GM18867 (cell line): Measurements from ENCODE around the gene TNNT1.
"Not testable (repeated sequence)": the region's sequence is repeated elsewhere in the genome, so short reads cannot be mapped to it uniquely, and the experiment has no call there.

Experiments used
- ATAC-seq: cut with Tn5 transposase; IDR thresholded peaks from one replicate; pipeline ENCODE4 v1.9.1; 2021; ENCODE audit warnings: mild to moderate bottlenecking, moderate library complexity; ENCODE audit not compliant: unreplicated experiment

TNNT1 gene

DNA sequence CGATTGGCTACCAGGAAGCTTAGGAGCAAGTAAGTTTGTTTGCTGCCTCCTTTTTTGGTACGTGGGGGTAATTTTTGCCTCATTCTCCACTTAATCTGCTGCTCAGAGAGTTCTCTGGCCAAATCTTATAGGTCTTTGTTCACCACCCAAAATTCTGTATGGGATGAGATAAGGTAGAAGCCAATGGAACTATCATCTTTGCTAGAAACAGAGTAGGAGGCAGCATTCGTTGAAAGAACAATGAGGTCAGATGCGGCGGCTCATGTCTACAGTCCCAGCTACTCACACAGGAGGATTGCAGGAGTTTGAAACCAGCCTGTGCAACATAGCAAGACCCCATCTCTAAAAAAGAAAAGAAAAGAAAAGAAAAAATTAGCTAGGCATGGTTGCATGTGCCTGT is 22.4 kb upstream of the TNNT1 start:
- no peak for ATAC-seq

DNA sequence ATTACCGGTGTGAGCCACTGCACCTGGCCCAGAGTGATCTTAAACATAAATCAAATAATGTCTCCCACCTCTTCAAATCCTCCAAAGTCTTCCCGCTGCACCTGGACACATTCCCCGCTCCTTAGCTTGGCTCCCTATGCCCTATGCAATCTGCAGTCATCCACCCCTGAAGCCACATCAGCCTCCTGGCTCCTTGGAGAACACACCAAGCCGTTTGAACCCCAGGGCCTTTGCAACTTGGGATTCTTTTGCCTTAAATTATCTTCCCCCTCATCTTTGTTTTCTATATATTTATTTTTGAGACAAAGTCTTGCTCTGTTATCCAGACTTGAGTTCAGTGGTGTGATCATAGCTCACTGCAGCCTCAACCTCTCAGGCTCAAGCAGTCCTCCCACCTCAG is 20.1 kb upstream of the TNNT1 start:
- no peak for ATAC-seq

DNA sequence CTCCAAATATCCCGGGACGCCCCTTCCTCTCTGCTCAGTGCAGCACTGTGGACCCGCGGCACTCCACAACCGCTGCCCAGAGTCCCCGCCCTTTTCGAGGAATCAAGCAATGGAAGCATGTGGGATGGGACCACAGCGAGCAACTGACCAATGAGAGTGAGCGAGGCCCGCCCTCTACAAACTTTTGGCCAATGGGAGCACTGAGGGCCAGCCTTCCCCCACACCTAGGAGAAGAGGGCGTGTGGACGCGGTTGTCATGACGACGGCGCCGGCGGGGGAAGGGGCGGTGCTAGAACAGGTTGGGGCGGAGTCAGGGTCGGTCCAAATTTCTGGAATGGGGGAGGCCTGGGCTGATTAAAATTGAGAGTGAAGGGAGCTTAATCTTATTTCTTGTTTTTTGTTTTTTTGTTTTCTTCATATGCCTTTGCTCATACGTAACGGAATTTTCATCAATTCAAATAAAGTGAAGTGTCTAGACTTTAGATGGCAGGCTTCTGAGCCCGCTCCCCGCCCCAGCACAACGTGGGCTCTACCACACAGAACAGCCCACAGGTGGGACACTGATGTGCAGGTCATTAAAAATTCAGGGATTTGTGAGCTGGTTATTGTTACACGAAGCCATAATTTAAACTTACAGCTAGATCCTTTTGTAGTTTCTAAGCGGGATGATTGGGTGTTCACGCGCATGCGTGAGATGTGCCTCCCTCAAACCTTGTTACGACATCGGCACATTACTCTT is 17.7 kb upstream of the TNNT1 start, which contains the start of gene DNAAF3:
Gene DNAAF3 (minus strand): TSS at position 84 of the 739 bp plus-strand sequence. CDS start 200 bp downstream, outside the sequence.
- ATAC-seq: peak; percentile 82

DNA sequence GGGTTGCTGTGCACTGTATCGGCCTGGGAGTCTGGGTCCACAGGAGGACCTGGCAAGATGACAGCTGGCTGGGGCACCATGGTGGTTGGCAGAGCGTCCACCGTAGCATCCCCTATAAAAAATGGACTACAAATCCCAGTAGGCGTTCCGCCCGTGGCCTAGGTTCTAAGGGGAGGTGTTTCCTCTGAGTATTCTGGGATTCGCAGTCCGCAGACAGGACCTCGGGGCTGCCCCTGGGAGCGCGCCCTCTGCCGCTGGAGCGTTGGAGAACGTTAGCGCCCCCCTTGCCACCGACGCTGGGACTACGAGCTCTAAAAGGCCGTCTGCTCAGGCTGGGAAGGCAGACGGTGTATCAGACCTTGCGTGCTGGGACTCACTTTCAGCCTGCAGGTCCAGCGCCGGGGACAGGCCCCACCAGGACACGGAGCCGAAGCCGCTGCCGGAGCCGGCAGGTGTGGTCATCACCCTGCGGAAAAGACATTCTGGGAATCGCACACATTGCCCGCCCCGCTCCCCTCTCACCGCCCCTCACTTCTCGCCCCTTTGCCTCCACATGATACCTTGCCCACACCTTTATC is 17.0 kb upstream of the TNNT1 start:
- ATAC-seq: no peak

DNA sequence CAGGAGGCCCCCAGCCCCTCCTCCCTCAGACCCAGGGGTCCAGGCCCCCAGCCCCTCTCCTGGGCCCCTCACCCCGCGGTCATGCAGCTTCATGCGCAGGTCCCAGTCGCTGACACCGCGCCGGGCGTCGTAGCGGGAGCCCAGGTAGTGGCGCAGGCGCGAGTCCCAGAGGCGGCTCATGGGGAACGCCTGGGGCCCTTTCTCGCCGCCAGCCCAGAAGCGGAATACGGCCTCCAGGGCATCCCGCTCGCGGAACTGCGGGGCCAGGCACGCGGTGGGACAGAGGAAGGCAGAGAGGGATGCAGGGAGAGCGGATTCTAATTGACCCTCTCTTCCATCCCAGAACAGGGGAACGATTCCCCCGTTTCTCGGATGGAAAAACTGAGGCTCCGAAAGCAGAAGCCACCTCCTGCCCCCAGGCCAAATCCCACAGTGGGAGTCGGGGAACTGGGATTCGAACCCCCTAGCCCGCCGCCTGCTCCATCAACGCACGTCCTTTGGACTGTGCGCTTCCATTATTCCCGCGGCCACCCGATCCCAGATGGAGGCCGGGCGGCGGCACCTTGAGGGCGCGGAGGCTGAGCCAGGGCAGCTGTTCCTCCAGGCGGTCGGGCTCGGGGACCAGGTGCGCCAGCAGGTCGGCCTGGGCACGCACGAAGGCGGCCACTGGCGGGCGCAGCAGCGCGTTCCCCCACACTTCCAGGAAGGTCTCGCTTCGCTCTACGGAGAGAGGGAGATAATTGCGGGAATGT is 12.7 kb upstream of the TNNT1 start:
- no peak for ATAC-seq

DNA sequence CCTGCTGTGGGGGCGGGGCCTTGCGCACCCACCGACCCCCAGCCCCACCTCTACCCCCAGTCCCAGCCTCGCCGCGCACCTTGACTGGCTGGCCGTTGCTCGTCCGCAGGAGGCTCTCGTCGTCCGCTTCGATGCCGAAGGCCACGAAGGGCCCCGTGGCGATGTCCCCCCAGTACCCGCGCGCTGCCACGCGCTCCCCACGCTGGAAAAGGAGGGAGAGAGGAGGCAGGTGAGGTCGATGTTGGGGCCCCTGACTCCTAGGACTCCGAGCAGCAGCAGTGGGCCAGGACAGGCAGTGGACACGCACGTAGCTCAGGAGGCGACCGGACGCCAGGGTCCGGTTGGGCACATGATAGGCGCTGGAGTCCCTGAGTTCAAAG is 12.0 kb upstream of the TNNT1 start:
- ATAC-seq: no peak

DNA sequence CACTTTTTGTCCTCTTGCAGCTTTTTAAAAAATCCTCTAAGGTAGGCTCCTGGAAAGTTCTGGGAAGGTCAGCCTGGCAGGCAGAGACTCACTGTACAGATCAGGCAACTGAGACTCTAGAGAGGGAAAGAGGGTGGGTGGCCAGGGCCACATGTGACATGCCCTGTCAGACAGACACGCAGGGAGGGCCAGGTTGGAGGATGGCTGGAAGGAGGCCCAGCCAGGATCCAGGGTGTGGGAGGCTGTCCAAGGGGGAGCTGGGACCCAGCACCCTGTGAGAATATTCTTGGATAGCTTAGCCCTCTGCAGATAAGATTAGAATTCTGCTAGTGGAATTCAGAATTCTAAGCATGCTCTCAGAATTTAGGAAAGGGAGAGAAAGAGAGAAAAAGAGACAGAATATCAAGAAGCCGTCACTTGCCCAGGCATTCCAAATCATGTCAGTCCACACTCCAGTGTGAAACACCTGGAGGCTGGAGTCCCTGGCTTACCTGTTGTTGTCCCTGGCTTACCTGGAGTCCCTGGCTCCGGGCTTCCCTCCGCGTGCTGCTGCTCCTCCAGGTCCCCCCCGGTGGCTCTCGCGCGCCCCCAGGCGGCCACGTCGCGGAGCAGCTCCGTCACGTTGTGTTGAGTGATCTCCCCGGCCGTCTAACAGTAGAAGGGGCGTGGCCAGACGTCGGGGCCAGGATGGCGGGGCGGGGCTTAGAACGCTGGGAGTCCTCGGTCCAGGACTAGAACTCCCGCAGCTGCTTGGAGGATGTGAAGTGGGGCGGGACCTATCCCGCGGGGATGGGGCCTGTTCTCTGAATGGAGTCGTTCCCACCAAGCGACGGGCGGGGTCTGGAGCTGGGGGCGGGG is 11.4 kb upstream of the TNNT1 start:
- no peak for ATAC-seq

DNA sequence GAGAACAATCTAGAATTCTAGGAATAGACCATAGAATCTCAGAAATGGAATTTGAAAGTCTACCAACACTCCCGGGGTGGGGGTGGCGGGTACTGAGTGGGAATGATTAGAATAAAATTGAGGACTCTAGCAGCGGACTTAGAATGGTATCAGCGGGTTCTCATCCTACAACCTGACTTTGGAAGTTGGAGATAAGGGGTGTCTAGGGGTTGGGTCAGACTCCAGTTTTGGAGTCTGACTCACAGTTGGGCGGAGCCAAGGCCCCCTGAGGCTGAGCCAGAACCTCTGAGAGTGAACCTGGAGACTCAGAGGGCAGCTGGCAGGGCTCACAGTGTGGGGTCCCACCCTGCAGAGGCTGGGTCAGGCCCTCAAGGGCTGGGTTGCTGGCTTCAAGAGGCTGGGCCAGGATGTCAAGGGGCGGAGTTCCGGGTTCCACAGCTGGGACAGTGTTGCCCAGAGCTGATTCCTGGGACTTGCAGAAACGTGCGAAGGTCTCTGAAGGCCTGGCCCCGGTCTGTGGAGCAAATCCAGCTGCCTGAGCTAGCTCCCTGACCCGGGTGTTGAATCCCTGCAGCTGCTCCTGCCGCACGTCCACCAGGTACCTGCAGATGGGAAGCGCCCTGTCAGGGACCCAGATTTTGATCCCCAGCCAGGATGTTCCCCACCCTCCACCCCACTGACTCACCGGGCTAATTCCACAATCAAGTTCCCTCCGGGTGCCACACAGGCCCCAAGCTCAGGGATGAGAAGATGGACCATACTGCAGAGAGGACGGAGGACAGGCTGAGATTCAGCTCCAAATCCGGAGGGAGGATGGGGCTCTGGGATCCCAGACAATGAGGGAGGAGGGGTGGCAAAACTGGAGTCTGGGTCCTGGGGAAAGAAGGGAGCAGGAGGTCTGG is 10.1 kb upstream of the TNNT1 start:
- no peak for ATAC-seq

DNA sequence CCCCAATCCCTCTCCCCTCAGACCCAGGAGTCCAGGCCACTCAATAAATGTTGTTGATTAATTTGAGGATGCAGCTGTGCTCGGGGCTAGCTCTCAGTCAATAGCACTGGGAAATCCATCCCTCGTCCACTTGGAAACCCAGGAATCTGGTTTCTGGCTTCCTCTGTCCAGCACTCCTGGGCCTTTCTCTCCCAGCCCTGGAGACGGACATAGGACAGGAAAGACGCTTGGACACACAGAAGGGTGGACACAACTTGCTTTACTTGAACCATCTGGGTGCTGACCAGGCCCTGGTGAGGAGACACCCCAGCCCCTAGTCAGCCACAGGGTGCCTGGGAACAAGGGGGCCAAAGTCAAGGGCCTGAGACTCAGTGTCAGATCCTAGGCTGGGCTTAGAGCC is 9.4 kb upstream of the TNNT1 start:
- no peak for ATAC-seq

DNA sequence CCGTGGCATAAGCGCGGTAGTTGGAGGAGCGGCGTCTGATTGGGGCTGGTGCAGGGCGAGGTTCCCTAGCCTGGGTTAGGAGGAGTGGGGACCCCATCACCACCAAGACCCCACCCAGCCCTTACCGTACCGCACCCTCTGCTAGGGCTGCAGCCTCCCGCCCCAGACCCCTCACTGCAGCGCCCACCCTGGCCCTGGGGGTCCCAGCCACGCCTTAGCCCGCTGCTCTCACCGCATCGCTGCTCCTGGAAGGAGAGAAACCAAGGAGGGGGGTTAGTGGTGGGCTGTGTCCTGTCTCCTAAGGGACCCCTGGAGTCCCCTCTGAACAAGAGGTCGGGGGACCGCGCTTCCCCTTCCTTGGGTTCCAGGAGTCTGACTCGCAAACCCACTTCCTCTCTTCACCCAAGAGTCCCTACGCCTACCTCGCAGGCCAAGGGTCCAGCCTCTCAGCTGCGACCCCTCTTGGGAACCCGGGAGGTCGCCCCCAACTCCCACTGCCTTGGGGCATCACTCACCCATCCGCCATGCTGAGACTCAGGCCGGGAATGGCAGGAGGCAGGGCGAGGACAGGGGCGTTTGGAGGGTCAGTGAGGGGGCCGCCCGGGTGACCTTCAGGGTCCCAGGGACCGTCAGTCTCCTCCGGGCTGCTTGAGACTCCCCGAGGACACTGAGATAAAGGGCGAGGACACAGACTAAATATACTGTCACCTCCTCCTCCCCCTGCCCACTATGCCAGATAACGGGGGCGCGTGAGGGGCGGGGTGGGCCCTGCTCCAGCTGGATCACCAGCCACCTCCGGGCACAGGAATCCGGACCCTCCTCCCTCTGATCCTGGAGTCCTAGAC is 8.3 kb upstream of the TNNT1 start, which contains the start of gene TNNI3:
Gene TNNI3 (minus strand): TSS at position 669 of the 845 bp plus-strand sequence. CDS start 143 bp downstream, at position 526.
- no peak for ATAC-seq

DNA sequence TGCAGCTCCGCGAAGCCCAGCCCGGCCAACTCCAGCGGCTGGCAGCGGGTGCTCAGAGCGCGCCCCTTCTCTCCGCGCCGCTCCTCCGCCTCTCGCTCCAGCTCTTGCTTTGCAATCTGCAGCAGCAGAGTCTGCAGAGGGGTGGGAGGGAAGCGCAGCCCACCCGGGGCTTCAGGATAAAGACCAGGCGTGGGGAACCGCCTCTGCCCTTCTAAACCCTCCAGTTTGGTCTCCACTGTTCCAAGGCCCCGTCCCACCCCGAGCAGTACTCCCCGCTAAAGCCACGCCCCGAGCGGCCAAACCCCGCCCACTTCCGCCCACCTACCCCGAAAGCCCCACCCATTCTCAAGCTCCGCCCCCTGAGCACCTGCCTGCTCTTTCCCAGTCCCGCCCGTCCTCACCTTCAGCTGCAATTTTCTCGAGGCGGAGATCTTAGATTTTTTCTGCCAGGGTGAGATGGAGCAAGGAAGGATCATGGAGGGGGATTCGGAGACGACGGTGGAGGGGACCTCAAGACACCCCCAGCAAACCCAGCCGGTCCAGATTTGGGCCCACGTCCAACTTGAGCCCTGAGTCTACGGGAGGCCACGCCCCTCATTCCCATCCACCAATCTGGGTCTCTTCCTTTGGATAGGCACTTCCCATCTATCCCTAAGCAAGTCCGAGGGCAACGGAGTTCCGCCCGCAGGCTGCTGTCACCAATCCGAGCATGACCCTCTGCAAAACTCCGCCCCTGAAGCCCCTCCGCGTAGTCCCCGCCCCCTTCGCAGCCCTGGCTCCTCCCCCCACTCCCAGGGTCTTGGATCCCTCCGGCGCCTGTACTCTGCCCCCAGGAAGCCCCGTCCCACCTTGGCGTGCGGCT is 7.4 kb upstream of the TNNT1 start:
- ATAC-seq: no peak

DNA sequence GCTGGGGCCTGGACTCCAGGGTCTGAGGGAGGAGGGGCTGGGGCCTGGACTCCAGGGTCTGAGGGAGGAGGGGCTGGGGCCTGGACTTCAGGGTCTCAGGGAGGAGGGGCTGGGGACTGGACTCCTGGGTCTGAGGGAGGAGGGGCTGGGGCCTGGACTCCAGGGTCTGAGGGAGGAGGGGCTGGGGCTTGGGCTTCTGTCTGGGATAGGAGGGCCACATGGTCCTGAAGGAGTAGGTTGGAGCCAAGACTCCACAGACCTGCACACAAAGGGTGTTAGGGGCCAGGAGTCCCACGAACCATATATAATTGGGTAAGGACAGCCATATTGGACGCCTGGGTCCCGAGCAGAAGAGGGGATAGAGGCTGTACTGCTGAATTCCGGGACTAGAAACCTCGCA is 6.8 kb upstream of the TNNT1 start:
- ATAC-seq: not testable (repeated sequence)

DNA sequence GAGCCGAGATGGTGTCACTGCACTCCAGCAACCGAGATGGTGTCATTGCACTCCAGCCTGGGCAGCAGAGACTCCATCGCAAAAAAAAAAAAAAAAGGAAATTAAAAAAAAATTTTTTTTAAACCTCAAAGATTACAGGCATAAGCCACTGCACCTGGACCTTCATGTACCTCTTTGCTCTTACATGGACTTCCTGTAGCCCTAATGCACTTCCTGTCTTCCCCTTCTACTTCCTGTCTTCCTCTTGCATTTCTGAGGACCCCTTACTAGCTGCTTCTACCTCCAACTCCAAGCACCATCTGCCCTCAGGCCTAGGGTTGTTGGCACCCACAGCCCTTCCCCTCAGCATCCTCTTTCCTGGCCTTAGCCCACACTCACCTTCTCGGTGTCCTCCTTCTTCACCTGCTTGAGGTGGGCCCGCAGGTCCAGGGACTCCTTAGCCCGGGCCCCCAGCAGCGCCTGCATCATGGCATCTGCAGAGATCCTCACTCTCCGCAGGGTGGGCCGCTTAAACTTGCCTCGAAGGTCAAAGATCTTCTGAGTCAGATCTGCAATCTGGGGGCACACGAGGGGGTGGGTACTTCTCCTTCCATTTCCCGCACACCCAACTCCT is 4.8 kb upstream of the TNNT1 start:
- ATAC-seq: no peak

DNA sequence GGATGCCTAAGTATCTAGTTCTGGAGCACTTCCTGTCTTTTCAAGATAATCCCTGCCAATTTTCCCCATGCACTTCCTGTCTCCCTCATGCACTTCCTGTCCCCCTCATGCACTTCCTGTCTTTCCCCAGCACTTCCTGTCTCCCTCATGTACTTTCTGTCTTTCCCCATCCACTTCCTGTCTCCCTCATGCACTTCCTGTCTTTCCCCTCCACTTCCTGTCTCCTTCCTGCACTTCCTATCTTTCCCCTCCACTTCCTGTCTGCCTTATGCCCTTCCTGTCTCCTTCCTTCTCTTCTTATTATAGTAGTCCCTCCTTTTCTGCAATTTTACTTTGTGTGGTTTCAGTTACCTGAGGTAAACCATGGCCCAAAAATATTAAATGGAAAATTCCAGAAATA is 3.0 kb upstream of the TNNT1 start:
- no peak for ATAC-seq

DNA sequence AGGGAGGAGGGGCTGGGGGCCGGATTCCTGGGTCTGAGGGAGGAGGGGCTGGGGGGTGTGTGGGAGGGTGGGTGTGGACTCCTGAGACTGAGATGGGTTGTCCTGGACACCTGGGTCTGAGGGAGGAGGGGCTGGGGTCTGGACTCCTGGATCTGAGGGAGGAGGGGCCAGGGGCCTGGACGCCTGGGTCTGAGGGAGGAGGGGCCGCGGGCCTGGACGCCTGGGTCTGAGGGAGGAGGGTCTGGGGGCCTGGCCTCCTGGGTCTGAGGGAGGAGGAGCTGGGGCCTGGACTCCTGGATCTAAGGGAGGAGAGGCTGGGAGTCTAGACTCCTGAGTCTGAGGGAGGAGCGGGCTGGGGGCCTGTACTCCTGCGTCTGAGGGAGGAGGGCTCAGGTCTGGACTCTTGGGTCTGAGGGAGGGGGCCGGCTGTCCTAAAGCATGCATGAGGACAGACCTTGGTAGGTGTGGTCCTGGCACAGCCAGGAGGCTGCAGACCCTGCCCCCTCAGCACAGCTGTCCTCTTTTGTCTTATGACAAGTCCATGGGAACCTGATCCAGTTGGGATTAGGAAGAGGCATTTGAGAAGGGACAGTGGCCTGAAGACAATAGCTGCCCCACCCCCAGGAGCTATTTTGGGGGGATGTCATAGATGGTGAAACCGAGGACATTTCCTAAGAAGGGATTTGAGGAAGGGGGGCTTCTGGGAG is 1.3 kb downstream of the TNNT1 start:
- no peak for ATAC-seq

DNA sequence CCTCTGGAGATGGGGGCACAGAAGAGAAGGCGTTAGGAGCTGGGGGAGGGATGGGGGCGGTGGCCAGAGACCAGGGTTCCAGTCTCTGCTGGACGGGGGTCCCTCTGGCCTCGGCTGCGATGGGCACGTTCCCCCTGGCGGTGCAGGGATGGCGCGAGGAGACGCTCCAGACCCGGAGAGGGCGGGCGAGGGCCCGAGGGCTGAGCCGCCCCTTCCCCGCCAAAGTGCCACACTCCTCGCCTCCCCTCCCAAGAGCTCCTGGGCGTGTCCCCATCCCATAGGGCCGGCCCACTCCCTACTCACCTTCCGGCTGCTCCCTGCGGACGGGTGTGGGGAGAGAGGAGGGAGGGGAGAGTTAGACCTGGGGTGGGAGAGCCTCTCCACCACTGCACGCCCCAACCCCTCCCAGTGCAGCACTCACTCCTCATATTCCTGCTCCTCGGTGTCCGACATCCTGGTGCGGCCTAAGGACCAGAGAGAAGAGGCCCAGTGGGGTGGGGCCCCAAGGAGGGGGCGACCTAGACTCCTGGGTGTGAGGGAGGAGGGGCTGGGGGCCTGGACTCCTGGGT is 2.2 kb downstream of the TNNT1 start:
- no peak for ATAC-seq
